Neural cell (in vitro differentiated cells): ENCODE results near the gene ISCA2. TPM values are rescaled to one million over a fixed set of nuclear protein-coding genes. Genes with fewer than 3 reads are reported as not detected.

Source experiments
- H2AFZ ChIP-seq: fragments of 200-600, 300-800 bp; sonication (generic), shearing (Covaris generic); 2 replicates; pipeline ENCODE4 v1.6.0; 2014; ENCODE audit warnings: low read depth, mild to moderate bottlenecking, antibody characterized with exemption, low read length, moderate library complexity
- H3F3A ChIP-seq: fragments of 200-600 bp; shearing (Covaris generic); 2 replicates; pipeline ENCODE4 v1.6.1; 2016; ENCODE audit warnings: mild to moderate bottlenecking, moderate library complexity, mixed read lengths, antibody characterized with exemption, low read length; ENCODE audit not compliant: insufficient read depth, poor library complexity, severe bottlenecking
- H3K27ac ChIP-seq: fragments of 200-600, 300-800 bp; sonication (generic), shearing (Covaris generic); 2 replicates; pipeline ENCODE4 v1.5.1; 2014; ENCODE audit warnings: mild to moderate bottlenecking, low read length, moderate library complexity
- H3K27me3 ChIP-seq: fragments of 300-800, 200-600 bp; sonication (generic), shearing (Covaris generic); 2 replicates; pipeline ENCODE4 v1.6.0; 2014; ENCODE audit warnings: mild to moderate bottlenecking, low read depth, low read length, moderate library complexity; ENCODE audit not compliant: insufficient read depth
- H3K36me3 ChIP-seq: fragments of 300-800, 200-600 bp; sonication (generic), shearing (Covaris generic); 2 replicates; pipeline ENCODE4 v1.5.1; 2014; ENCODE audit warnings: mild to moderate bottlenecking, antibody characterized with exemption, low read length, moderate library complexity; ENCODE audit not compliant: insufficient read depth
- H3K4me2 ChIP-seq: fragments of 300-800, 200-600 bp; sonication (generic), shearing (Covaris generic); 2 replicates; pipeline ENCODE4 v1.6.0; 2014; ENCODE audit warnings: mild to moderate bottlenecking, low read length
- H3K4me3 ChIP-seq: fragments of 300-800, 200-600 bp; sonication (generic), shearing (Covaris generic); 2 replicates; pipeline ENCODE4 v1.5.1; 2014; ENCODE audit warnings: mild to moderate bottlenecking, low read length, moderate library complexity
- H3K79me2 ChIP-seq: fragments of 200-600 bp; shearing (Covaris generic); replicated peaks from 2 replicates; pipeline ENCODE4 v1.6.0; 2014; ENCODE audit warnings: mild to moderate bottlenecking, low read length, moderate library complexity; ENCODE audit not compliant: insufficient read depth
- H3K9ac ChIP-seq: fragments of 300-800, 200-600 bp; sonication (generic), shearing (Covaris generic); 2 replicates; pipeline ENCODE4 v1.6.1; 2016; ENCODE audit warnings: mild to moderate bottlenecking, low read length, mixed read lengths
- H3K9me2 ChIP-seq: fragments of 200-600 bp; shearing (Covaris generic); 2 replicates; pipeline ENCODE4 v1.6.1; 2016; ENCODE audit warnings: mild to moderate bottlenecking, low read length, mixed read lengths; ENCODE audit not compliant: insufficient read depth
- H3K9me3 ChIP-seq: fragments of 200-600, 300-800 bp; sonication (generic), shearing (Covaris generic); 2 replicates; pipeline ENCODE4 v1.6.1; 2016; ENCODE audit warnings: mild to moderate bottlenecking, mixed run types, low read length, moderate library complexity, mixed read lengths
- H4K20me1 ChIP-seq: fragments of 200-600 bp; shearing (Covaris generic); 2 replicates; pipeline ENCODE4 v1.6.1; 2016; ENCODE audit warnings: mild to moderate bottlenecking, mixed run types; ENCODE audit not compliant: insufficient read depth
- CTCF ChIP-seq: fragments of 450-650 bp; IDR thresholded peaks from 2 replicates; pipeline ENCODE4 v1.5.1; 2014; ENCODE audit warnings: antibody characterized with exemption, mild to moderate bottlenecking, moderate library complexity; ENCODE audit not compliant: poor library complexity, severe bottlenecking
- EP300 ChIP-seq: fragments of 450-650 bp; conservative IDR thresholded peaks from 2 replicates; pipeline ENCODE4 v1.6.1; 2014; ENCODE audit warnings: antibody characterized with exemption, mild to moderate bottlenecking, moderate library complexity; ENCODE audit not compliant: poor library complexity, severe bottlenecking
- EZH2 ChIP-seq: fragments of 200-600, 300-800 bp; shearing (Covaris generic), sonication (generic); IDR thresholded peaks from 2 replicates; pipeline ENCODE4 v1.6.1; 2014; ENCODE audit warnings: antibody characterized with exemption, low read length, borderline replicate concordance, mild to moderate bottlenecking; ENCODE audit not compliant: insufficient read depth, poor library complexity, severe bottlenecking
- MXI1 ChIP-seq: fragments of 450-650 bp; conservative IDR thresholded peaks from 2 replicates; pipeline ENCODE4 v1.6.1; 2014; ENCODE audit warnings: antibody characterized with exemption, mild to moderate bottlenecking; ENCODE audit not compliant: poor library complexity, severe bottlenecking
- POLR2AphosphoS5 ChIP-seq: IDR thresholded peaks from 2 replicates; pipeline ENCODE4 v1.6.1; 2012
- RAD21 ChIP-seq: fragments of 450-650 bp; conservative IDR thresholded peaks from 2 replicates; pipeline ENCODE4 v1.6.1; 2014; ENCODE audit warnings: antibody characterized with exemption, mild to moderate bottlenecking, moderate library complexity
- REST ChIP-seq: IDR thresholded peaks from 2 replicates; pipeline ENCODE4 v1.6.1; 2012; ENCODE audit warnings: borderline replicate concordance
- SMC3 ChIP-seq: fragments of 450-650 bp; conservative IDR thresholded peaks from 2 replicates; pipeline ENCODE4 v1.6.1; 2014; ENCODE audit warnings: antibody characterized with exemption, mild to moderate bottlenecking, moderate library complexity; ENCODE audit not compliant: poor library complexity
- TAF1 ChIP-seq: IDR thresholded peaks from 2 replicates; pipeline ENCODE4 v1.6.1; 2012; ENCODE audit warnings: low read depth
- polyA plus RNA-seq: library from polyadenylated mRNA; depleted of rRNA; stranded (reverse); fragments of >200 nt; gene quantifications from 2 replicates; pipeline ENCODE4 v1.2.3, GENCODE V29; 2014

The ISCA2 gene
- polyA plus RNA-seq, 1 donor from 2014 or later, result 45.1 TPM

DNA sequence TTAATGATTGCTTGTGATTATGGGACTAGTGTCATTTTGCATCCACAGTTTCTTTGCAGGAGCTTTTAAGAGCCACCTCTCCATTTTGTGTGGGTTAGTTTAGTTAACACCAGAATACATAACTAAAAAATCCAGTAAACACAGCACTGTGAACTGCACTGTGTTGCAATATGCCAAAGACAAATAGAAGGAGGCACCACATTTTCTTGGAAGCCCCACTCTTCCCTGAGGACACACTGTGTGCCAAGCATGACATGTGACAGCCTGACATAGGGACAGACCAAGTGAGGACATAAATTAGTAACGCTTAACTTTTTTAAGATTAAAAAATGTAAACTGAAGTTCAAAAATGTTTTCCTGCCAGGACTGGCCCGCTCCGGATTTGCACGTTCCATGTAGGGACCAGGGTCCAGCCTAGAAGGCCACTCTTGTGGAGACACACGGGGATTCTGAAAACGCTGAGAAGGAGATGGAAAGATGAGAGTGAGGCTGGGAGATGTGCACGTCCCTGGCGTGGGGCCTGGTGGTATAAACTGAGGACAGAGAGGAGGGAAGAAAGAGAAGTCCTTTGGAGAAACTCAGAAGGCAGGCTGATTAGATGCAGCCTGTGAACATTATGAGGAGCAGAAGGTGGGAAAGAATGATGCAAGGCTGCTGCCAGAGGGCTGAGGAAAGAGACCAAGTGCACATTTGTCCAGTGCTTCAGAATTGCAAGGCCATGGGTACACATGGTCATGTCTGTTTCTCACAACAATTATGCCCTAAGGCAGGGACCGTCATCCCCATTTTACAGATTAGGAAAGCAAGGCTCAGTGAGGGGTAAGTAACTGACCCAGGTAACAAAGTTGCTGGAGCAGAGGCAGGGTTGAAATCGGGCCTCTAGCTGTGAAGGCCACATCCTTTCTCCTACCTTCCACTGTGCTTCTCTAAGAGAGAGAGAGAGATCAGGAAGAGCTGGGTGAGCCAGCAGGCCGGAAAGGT is 45.1 kb downstream of the ISCA2 start:
- H3K4me2 ChIP-seq, result no peak overlapping the region
- H2AFZ ChIP-seq, result no peak overlapping the region
- no peak overlapping the region for H3K27ac ChIP-seq
- H3K36me3 ChIP-seq, result no peaks in the 10 kb centered on the region
- no peak for TF ChIP-seq CTCF
- TF ChIP-seq TAF1, result no peak
- TF ChIP-seq POLR2AphosphoS5, result no peak
- TF ChIP-seq EP300, result no peak
- no peak for TF ChIP-seq SMC3
- TF ChIP-seq RAD21, result no peak
- no peaks in the 10 kb centered on the region for H3K9me3 ChIP-seq
- H3K9ac ChIP-seq, result no peak overlapping the region
- H4K20me1 ChIP-seq, result no peaks in the 10 kb centered on the region
- no peaks in the 10 kb centered on the region for H3F3A ChIP-seq
- no peaks in the 10 kb centered on the region for H3K9me2 ChIP-seq
- no peaks in the 10 kb centered on the region for H3K79me2 ChIP-seq
- no peaks in the 10 kb centered on the region for H3K27me3 ChIP-seq
- H3K4me3 ChIP-seq, result no peak overlapping the region

- no peak overlapping the region for H3K27ac ChIP-seq
- H3K79me2 ChIP-seq, result no peaks in the 10 kb centered on the region
- H3K36me3 ChIP-seq, result no peaks in the 10 kb centered on the region
- H3K9ac ChIP-seq, result no peak overlapping the region
- TF ChIP-seq TAF1, result no peak
- TF ChIP-seq CTCF, result no peak
- no peak for TF ChIP-seq SMC3
- TF ChIP-seq POLR2AphosphoS5, result no peak
- TF ChIP-seq MXI1, result no peak
- no peak for TF ChIP-seq REST
- TF ChIP-seq EP300, result no peak
- TF ChIP-seq RAD21, result no peak
- no peak for TF ChIP-seq EZH2
- H3K9me2 ChIP-seq, result no peaks in the 10 kb centered on the region
- no peak overlapping the region for H3K4me2 ChIP-seq
- H3K4me3 ChIP-seq, result no peak overlapping the region
- H3F3A ChIP-seq, result no peaks in the 10 kb centered on the region
- H3K9me3 ChIP-seq, result no peaks in the 10 kb centered on the region
- H4K20me1 ChIP-seq, result no peaks in the 10 kb centered on the region
- H3K27me3 ChIP-seq, result no peaks in the 10 kb centered on the region
- H2AFZ ChIP-seq, result no peak overlapping the region
Measured at GRCh38 chr14:74539503-74539902, 45.9 kb downstream of the ISCA2 start.
